GM21381 (cell line): ENCODE data around the gene TRAPPC2L.

ENCODE experiments used
- ATAC-seq: cut with Tn5 transposase; IDR thresholded peaks from one replicate; pipeline ENCODE4 v1.9.1; 2021; ENCODE audit warnings: mild to moderate bottlenecking, moderate library complexity; ENCODE audit not compliant: unreplicated experiment

Gene TRAPPC2L

DNA sequence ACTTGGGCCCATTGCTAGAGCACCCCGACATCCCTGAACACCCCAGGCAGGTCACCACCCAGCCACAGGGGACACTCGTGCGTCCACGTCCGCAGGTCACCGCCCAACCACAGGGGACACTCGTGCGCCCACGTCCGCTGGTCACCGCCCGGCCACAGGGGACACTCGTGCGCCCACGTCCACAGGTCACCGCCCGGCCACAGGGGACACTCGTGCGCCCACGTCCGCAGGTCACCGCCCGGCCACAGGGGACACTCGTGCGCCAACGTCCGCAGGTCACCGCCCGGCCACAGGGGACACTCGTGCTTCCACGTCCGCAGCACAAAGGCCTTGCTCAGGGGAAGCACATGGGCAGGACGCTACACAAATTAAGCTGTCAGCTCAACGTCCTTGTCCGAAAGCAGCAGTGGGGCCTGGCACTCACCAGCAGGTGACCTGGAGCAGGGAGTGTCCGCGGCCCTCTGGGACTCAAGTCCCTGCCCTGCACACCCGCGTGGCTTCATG is 17.8 kb upstream of the TRAPPC2L start:
- no peak for ATAC-seq

DNA sequence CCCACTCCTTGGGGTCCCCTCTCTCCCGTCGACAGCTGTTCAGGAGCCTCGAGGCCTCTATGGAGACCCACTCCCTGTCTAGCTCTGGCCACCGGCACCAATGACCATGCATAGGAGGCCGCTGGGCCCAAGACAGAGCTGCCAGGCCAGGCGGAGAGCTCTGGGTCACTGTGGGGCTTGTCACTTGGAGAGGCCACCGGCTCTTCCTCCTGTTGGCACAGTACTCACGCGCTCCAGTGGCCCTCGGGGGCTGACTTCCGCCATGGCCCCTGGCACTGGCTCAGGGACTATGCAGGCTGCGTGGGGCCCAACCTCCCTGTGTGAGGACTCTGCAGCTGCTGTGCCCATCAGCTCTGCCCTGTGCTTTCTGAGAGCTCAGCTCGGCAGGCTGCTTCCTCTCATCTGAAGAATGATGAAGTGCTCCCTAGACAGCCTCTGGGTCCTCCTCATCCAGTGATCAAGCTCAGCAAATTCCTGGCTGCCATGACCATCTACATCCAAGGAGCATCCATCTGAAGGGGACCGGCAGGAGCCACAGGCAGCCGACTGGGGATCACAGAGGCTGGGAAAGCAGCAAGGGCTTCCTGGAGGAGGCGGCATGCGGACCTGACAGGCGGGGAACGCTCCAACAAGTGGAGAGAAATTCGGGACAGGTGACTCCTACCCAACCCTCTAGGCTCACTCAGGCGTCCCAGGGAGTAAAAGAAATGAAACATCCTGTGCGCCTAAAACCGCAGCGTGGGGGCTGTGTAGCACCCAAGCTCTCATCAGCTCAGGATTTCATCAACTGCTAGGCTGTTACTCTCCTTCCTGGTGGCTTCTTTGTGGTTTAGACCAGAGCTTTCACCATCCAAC is 17.0 kb upstream of the TRAPPC2L start:
- ATAC-seq = no peak

DNA sequence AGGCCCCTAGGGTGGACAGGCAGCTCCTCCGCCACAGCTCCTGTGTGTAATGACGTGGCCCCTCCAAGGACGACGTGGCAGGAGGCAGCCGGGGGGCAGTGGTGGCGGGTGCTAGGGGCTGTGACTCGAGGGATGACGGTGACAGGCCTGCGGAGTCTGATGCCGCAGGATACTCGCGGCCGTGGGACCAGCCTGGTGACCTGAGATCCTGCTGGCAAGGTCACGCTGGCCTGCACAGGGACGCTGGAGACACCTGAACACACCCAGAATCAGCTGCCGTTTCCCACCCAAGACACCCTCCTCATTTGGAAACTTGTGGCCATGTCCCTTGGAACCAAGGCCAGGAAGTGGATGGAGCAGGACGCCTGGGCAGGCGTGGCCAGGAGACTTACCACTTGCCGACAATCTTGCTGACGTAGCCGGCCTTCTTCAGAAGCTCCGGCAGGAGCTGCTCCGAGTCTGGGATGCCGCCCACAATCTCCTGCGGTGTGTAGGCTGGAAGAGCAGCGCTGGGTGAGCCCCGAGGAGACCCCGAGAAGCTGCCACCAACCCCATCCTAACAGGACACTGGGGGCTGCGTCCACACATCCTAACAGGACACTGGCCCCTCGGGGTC is 16.2 kb upstream of the TRAPPC2L start:
- ATAC-seq = no peak

DNA sequence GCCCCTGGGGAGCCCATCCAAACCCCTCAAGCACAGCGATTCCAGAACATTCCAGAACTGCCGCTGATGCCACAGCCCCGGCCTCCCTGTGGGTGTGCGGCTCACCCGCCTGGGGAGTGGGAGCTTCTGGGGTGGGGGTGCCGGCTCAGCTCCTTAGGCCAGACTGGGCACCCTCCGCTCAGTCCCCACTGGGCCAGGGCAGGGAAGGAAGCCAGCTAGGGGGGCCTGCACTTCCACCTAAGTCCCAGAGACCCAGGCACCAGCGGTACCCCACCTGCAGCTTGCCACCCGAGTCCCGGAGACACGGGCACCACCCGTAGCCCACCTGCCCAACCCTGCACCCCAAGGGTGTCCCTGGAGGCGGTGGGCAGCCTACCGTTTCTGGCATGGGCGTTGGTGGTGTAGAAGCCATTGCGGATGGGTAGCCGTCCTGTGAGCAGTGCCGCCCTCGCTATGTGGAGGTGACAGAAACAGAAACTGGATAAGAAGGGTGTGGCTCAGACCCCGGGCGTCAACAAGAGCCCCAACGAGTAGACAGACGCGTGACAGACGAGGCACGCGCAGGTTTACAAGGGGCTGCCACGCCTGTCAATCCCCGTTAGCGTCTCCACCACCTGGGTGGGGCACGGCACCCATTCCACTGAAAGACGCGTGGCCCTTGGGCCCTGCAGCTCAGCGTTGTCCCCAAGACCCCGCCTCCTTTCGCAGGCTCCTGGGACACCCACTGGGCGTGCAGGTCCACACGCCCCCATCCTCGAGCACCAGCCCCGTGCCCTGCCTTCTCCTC is 15.2 kb upstream of the TRAPPC2L start:
- ATAC-seq = no peak

DNA sequence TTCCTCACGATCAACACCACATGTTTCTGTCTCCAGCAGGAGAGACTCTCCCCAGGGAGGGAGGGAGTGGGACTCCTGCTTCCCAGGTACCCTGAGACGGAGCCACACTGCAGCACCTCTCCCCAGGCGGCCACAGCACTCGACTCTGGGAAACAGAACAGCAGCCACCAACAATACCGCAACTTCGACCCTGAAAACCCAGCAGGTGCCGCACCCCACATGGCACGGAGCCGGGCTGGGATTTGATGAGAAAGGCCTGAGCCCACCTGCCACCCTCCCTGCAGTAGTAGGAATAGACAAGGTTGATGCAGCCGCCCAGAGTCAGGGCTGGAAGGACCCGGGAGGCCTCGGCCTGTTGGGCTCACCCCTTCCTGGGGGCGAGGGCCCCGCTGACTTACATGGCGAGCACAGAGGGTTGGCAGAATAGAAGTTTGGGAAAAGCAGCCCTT is 14.6 kb upstream of the TRAPPC2L start:
- ATAC-seq = no peak

DNA sequence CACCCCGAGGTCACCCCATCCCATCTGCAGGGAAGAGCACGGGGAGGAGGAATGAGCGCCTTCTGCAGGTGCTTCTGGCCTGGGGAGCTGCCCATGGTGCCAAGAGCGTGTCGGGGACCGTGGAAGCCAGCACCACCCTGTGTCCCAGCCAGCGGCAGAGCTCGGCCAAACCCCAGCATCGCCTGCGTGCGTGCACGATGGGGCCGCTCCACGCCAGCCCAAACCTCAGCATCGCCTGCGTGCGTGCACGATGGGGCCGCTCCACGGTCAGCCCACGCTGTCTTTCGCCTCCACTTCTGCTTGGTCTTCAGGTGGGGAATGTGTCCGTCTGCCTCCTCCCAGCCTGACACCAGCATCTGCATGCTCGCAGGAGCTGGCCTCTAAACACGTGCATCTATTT is 14.1 kb upstream of the TRAPPC2L start:
- no peak for ATAC-seq

DNA sequence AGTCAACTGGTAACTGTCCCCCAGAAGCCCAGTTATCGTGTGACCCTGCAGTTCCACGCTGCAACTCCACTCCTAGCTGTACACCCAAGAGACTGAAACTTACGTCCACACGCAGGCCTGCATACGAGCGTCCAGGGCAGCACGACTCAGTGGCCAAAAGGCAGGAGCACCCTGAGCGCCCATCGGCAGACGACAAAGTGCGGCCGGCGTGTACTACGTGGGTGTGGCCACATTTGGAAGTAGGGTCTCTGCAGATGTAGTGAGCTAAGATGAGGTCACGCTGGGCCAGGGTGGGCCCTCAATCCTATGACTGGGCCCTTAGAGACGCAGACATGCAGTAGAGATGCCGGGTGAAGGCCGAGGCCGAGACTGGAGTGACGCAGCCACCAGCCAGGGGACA is 13.7 kb upstream of the TRAPPC2L start:
- ATAC-seq = no peak

DNA sequence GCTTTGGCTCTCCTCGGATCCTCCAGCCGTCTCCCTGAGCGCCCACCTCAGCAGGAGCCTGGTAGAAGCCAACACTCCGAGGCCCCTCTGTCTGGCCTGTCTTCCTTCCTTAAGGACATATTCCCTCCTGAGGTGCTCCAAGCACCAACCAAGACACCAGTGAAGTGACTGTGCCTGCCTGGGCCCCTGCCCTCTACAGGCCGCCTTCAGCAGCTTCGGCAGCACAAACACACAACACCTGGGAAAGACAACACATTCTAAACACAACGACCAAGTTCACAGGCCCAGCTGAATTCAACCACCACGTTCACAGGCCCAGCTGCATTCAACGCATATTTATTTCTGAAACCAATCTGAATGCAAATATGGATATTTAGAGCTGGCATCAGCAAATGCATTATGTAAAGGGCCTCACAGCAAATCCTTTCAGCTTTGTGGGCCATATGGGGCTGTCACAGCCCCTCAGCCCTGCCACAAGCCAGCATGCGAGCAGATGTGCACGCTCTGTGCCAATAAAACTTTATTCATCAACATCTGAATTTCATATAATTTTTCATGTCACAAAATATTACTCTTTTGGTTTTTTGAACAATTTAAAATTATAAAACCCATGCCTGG is 12.4 kb upstream of the TRAPPC2L start:
- no peak for ATAC-seq

DNA sequence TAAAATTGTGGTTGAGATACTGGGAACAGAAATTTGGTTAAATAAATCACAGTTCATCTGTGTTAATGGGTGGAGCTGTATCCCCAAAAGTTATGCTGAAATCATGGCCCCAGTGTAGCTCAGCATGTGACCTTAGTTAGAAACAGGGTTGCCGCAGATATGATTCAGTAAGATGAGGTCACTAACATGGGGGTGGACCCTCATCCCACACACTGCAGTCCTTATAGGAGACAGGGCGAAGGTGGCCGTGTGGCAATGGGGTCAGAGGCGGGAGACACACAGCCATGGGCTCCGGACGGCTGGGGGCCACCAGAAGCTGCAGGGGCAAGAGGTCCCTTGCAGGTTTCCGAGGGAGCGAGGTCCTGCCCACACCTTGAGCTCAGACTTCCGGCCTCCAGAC is 10.8 kb upstream of the TRAPPC2L start:
- ATAC-seq = no peak

DNA sequence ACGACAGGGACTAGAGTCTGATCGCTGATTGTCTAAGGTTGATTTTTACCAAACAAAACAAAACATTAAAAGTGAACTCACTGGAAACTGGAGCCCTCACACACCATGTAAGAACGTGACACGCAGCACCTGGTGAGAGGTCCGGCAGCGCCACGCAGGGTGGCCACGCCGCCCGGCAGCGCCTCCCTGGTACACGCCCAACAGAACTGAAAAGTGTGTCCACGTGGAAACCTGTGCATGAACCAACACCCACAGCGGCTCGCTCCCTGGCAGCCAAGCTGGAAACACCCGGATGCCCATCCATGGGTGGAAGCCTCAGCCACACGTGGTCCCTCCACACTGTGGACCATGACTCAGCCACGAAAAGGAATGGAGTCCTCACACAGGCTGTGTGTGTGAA is 9.3 kb upstream of the TRAPPC2L start:
- ATAC-seq = no peak

DNA sequence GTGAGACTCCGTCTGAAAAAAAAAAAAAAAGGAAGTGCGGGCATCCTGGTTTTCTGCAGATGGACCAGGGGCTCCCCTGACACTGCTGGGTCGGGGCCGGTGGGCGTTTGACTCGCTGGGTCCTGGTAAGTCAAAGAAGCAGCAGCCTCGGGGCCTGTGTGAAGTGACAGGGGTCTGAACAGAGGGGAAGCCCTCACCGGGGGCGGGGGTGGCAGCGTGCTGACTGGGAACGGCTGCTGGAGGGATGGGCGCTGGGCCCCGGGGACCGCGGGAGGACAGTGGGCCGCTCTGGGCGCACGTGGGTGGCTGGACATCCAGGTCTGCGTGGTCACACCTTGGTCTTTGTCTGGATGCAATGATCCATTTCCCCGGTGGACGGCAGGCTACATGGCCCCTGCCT is 8.4 kb upstream of the TRAPPC2L start:
- no peak for ATAC-seq

DNA sequence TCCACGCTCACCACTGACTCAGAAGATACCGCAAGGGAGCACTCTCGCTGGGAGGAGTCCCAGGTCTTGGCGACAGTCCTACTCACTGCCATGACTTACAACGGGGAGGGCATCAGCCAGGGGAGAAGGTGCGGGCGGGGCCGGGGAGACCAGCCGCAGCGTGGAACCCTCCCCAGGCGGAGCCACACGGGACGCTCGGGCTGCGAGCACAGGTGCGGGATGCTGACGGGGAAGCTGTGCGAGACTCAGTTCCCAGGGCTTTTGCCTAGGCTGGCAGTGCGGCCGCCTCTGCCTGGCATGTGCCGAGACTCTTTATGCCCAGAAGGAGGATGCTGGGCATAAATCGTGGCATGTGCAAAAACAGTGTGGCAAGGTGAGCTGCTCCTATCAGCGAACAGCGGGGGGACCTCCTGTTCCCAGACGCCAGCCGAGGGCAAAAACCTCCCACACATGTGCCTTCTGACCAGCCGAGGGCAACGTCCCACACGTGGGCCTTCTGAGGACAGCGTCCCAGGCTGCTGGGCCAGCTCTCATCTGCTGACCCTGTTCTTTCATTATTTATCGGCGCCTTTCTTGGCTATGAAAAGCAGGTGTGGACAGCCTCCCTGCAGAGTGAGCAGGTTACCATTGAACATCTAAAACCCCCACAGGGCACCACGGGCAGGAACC is 6.3 kb upstream of the TRAPPC2L start:
- ATAC-seq = no peak

DNA sequence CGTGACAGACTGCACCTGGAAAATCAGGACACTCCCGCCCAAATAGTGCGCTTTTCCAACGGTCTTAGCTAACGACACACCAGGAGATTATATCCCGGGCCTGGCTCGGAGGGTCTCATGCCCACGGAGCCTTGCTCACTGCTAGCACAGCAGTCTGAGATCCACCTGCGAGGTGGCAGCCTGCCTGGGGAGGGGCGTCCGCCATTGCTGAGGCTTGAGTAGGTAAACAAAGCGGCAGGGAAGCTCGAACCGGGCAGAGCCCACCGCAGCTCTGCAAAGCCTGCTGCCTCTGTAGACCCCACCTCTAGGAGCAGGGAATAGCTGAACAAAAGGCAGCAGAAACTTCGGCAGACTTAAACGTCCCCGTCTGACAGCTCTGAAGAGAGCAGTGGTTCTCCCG is 5.3 kb upstream of the TRAPPC2L start:
- ATAC-seq = no peak

DNA sequence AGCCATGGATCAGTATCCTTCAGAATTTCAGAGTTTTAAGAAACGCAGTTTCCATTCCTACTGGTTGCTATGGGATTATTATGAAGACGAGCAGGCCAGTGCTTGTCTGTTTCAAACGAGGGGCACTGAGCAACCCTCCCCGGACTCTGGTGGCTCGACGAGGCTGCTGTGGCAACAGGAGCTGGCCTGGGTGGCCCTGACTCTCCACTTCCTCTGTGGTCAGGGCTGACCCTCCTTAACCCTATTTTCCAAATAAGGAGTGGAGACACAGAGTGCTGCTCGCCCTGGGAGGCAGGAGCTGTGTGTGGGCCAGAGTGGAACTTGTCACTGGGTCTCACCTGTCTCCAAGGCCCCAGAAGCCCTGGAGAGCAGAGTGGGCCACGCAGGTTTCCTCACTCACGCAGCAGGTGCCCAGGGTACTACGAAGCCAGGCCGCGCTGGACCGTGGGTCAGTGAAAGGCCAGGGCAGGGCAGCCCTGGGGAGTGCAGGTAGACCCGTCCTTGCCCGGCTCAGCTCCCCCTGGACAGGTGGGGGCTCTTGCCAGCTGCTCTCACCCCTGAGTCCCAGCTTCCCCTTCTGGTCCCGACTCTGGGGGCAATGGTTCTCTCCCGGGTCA is 3.5 kb upstream of the TRAPPC2L start:
- no peak for ATAC-seq

DNA sequence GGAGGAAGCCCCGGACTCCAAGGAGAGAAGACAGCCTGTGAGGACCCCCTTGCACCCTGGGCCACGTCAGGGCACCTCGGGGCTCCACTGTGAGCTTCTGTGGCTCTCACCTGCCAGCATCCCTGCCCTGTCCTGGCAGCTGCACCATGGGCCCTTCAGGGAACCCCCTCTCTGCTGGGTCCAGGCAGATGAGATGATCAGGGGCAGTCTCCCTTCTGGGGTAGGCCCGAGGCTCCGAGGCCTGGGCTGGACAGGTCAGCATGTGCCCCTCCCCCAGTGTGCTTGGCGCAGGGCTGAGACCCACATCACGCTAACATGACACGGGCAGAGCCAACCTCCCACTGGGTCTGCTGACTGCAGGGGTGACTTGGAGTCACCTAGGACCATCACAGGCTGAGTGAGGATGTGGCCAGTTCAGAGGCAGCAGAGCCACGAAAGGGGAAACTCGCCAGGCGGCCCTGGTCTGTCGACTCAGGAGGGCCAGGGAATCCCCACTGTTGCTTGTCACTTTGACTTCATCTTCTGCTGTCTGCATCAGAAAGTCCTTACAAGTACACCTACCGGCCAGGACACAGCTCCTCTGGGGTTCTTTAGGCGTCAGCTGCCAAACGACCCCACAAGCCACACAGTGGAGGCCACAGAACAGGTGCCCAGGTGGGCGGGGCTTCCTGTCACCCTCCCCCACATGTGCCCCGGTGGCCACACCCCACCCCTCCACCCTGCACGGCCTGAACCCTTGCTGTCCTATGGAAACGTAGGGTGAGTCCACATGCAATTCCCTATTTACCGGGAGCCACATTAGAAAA is 2.4 kb upstream of the TRAPPC2L start:
- no peak for ATAC-seq

DNA sequence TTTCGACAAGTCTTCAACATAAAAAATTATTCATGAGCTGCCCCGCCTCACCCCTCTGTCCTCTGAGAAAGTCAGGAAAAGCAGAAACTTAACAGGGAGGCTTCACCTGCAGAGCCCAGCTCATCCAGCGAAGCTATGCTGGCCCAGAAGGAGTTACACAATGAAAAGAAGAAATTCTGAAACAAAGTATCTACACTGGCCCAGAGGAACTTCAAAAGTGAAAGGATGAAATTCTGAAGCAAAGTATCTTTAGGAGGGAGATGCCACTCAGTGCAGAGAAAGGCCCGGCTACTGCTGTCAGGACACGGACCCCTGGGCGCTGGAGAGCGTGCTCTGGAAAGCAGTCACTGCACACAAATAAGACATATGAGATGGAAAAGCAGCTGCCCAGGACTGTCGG is 1.8 kb upstream of the TRAPPC2L start:
- ATAC-seq = no peak

DNA sequence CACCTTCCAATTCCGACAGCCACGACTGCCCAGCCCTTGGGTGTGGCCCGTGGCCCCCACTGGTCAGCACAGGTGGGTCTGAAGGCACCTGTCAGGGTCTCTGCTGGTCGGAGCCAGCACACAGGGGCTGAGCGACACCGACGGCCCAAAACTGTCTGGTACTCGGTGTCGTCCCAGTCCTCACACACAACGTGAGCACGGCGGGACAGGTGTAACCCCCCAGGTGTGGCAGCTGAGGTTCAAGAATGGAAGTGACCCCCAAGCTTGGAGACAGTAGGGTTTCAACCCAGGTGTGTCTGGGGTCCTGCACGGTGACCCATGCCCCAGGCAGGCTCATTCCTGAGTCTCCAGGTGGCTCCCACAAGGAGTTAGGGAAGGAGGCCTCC is 1.2 kb upstream of the TRAPPC2L start:
- ATAC-seq = no peak

DNA sequence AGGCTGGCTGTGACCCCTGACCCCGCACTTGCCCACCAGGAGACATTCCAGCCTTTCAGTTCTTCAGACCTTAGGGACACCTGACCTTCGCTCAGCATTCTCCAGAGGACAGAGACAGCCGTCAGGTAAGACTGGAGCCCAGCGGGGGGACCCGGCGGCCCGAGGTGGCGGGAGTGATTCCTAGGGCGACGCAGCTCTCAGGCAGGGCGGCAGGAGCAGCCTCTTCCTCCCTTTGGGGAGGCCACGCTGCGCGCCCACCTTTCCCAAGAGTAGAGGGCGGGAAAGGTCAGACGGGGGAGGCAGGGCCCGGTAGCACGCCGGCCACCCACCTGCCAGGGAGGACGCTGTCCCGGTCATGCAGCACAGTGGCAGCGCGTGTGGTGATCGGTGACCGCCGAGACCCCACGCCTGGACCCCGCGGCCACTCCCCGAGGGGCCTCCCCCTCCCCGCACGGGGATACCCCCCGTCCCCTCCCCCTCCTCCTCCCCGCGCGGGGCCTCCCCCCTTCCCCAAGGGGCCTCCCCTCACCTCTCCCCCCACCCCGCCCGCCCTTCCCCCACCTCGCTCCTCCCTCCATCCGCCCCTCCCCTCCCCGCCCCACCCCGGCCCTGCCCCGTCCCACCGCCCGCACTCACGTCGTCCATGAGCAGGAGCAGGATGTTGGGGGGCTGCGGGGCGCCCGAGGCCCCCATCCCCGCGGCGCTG is 652 bp upstream of the TRAPPC2L start:
- no peak for ATAC-seq
